T-cell (primary cell): ENCODE measurements around the gene PITPNC1. TPM values are rescaled to one million over a fixed set of nuclear protein-coding genes. Genes with fewer than 3 reads are reported as not detected.

Experiments used
- ATAC-seq, 4 experiments: fragments of 200-7000 bp in 3 of 4; fragments of 150-1000 bp in 1 of 4; cut with Tn5 transposase; replicated peaks in 1 of 4; 1 replicate in 3 of 4; 2 replicates in 1 of 4; pipeline ENCODE4 v1.10.0; 2021; ENCODE audit warnings: moderate library complexity in 3 of 4, mild to moderate bottlenecking in 2 of 4, moderate number of reproducible peaks in 1 of 4
- CTCF ChIA-PET, 2 donors: fragments of 300-600 bp; sonication (Branson Sonifier 250); formaldehyde crosslinking; loops; one replicate each; lab custom pipeline; 2022; ENCODE audit warnings: antibody characterized with exemption in 2 of 2; lab: Charles Lee
- POLR2A ChIA-PET, 2 donors: fragments of 300-600 bp; sonication (Branson Sonifier 250); formaldehyde crosslinking; loops; one replicate each; lab custom pipeline; 2022; ENCODE audit warnings: antibody characterized with exemption in 2 of 2; lab: Charles Lee
- DNase-seq, 35 experiments: peaks; one replicate each; pipeline versions ENCODE4 v3.0.0 to v3.0.0-alpha.2; 2013 to 2023
- H3K27ac ChIP-seq: one replicate; pipeline ENCODE4 v1.5.1; 2013; ENCODE audit warnings: low read length
- H3K27me3 ChIP-seq, 2 experiments: replicated peaks in 1 of 2; 1 replicate in 1 of 2; 2 replicates in 1 of 2; pipeline versions ENCODE4 v1.6.1 to v1.7.0; 2013; ENCODE audit warnings: low read length in 1 of 2, mixed read lengths in 1 of 2; ENCODE audit not compliant: control insufficient read depth in 2 of 2, insufficient read depth in 2 of 2; ENCODE audit errors: extremely low read depth in 1 of 2
- H3K36me3 ChIP-seq, 2 donors: 1 replicate in 1 of 2; 2 replicates in 1 of 2; pipeline versions ENCODE4 v1.6.1 to v1.7.0; 2013; ENCODE audit warnings: low read length in 1 of 2; ENCODE audit not compliant: control insufficient read depth in 2 of 2, insufficient read depth in 1 of 2; ENCODE audit errors: extremely low read depth in 1 of 2
- H3K4me1 ChIP-seq, 2 experiments: 1 replicate in 1 of 2; 2 replicates in 1 of 2; pipeline versions ENCODE4 v1.6.1 to v1.7.0; 2013; ENCODE audit warnings: low read length in 2 of 2, mixed read lengths in 1 of 2; ENCODE audit not compliant: insufficient read depth in 2 of 2, control insufficient read depth in 1 of 2; ENCODE audit errors: extremely low read depth in 1 of 2
- H3K4me3 ChIP-seq, 2 donors: 1 replicate in 1 of 2; 2 replicates in 1 of 2; pipeline versions ENCODE4 v1.5.1 to v1.7.0; 2013; ENCODE audit warnings: mild to moderate bottlenecking in 2 of 2, low read length in 1 of 2, moderate library complexity in 1 of 2; ENCODE audit not compliant: control insufficient read depth in 1 of 2; ENCODE audit errors: extremely low read depth in 1 of 2
- H3K9me3 ChIP-seq: 2 replicates; pipeline ENCODE4 v1.7.0; 2013
- H3K27ac Mint-ChIP-seq, 2 donors: one replicate each; pipeline ENCODE4 v1.8.0; 2020 to 2021; ENCODE audit warnings: mild to moderate bottlenecking in 2 of 2, mixed read lengths in 2 of 2
- H3K27me3 Mint-ChIP-seq, 2 donors: one replicate each; pipeline ENCODE4 v1.8.0; 2021 to 2022; ENCODE audit warnings: mixed read lengths in 2 of 2
- H3K36me3 Mint-ChIP-seq: one replicate; pipeline ENCODE4 v1.8.0; 2021; ENCODE audit warnings: mixed read lengths
- H3K4me1 Mint-ChIP-seq, 3 donors: one replicate each; pipeline ENCODE4 v1.8.0; 2020 to 2022; ENCODE audit warnings: mixed read lengths in 3 of 3, mild to moderate bottlenecking in 1 of 3
- H3K4me3 Mint-ChIP-seq, 3 donors: one replicate each; pipeline ENCODE4 v1.8.0; 2020 to 2022; ENCODE audit warnings: mild to moderate bottlenecking in 3 of 3, mixed read lengths in 3 of 3, moderate library complexity in 3 of 3
- H3K9me3 Mint-ChIP-seq, 3 donors: one replicate each; pipeline ENCODE4 v1.8.0; 2020 to 2022; ENCODE audit warnings: mixed read lengths in 3 of 3
- WGBS: methylation state at CpG from one replicate; pipeline ENCODE4 v1.1.5; 2013; ENCODE audit warnings: missing lambda C conversion rate; ENCODE audit not compliant: insufficient coverage; 5-methylcytosine and 5-hydroxymethylcytosine counted together
- total RNA-seq, 35 experiments: library from RNA in 6 of 35; stranded (reverse) in 6 of 35; fragments of 120-200 nt in 1 of 35; gene quantifications; one replicate each; pipeline versions ENCODE4 v1.2.1 to v1.2.4 and lab custom pipeline; 2013 to 2026

PITPNC1 gene
- total RNA-seq, 5 donors from 2014 or later (not counting 1 experiment from before 2014, with no cell fraction given) = 82.6 to 132 (median 111) TPM

DNA sequence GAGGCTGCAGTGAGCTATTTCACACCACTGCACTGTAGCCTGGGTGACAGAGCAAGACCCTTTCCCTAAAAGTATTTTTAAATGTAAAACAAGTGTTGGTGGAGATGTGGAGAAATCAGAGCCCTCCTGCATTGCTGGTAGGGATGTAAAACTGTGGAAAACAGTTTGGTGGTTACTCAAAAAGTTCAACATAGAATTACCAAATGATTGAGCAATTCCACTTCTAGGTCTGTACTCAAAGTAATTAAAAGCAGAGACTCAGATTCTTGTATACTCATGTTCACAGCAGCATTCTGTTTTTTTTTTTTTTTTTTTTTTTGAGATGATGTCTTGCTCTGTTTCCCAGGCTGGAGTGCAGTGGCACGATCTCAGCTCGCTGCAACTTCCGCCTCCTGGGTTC, 141.8 kb downstream of the PITPNC1 start:
- Mint-ChIP-seq H3K27me3 (no peaks in the 10 kb centered on the region), H3K4me3 (peak overlapping the region in 1 of 3 donors; percentile 56), H3K4me1 (peaks cover 68 to 81% (median 77%) of the 10 kb centered on the region in 3 donors), H3K27ac (peak overlapping the region in 1 of 2 donors; percentile 89), H3K9me3 (peaks cover 0 to 7% (median 4%) of the 10 kb centered on the region in 3 donors), H3K36me3 (peaks cover 22% of the 10 kb centered on the region)
- ChIA-PET CTCF (interaction anchor here (0.6 to 0.7 kb wide), 2 partner anchors 233 to 761 kb away, joined by 9 to 10 read pairs; no protein-coding TSS in a partner anchor), POLR2A (no interaction called here)
- DNase-seq (no peak), ATAC-seq (no peak)
- Histone ChIP-seq H3K27ac (no peak overlapping the region), H3K9me3 (no peaks in the 10 kb centered on the region), H3K27me3 (no peaks in the 10 kb centered on the region), H3K4me1 (peaks cover 9 to 18% of the 10 kb centered on the region in 2 experiments), H3K4me3 (no peak overlapping the region), H3K36me3 (no peaks in the 10 kb centered on the region)
- WGBS = no CpG with 5 or more reads among the region's 3 CpGs

DNA sequence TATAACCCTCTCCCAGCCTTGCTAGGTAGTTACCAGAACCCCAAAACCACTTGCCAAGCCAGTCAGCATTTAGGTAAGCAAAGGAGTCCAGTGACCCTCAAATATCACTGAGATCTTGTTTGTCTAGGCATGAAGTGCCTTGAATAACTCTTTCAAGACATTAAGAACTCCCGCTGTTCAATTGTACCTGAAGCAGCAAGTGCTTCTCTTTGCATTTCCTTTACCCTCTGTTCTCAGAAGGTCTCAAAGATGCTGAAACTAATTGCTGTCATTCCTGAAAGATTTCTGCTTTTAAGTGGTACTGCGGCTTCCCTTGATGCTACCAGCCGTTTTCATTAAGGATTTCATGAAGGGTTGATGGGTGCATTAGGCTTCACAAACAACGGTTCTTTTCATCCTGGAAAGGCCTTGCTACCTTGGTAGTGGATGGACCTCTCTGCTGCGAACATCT, 142.7 kb downstream of the PITPNC1 start:
- H3K4me1 ChIP-seq = peaks cover 9 to 13% of the 10 kb centered on the region in 2 experiments
- ATAC-seq (peak in 1 of 4 experiments; percentile 50), DNase-seq (no peak)
- Mint-ChIP-seq H3K27ac (peak overlapping the region; percentile 76 to 89), H3K36me3 (peaks cover 22% of the 10 kb centered on the region), H3K9me3 (peaks cover 0 to 7% (median 4%) of the 10 kb centered on the region in 3 donors), H3K4me3 (peak overlapping the region; percentile 7 to 56 (median 37)), H3K4me1 (peaks cover 66 to 77% (median 76%) of the 10 kb centered on the region in 3 donors), H3K27me3 (no peaks in the 10 kb centered on the region)
- ChIA-PET POLR2A (interaction anchor here in 1 of 2 donors (0.6 kb wide), 1 partner anchor 60 kb away, joined by 3 read pairs; no protein-coding TSS in a partner anchor), CTCF (interaction anchor here (0.7 to 1.0 kb wide), 2 partner anchors 145 to 232 kb away, joined by 3 to 9 read pairs; no protein-coding TSS in a partner anchor)
- H3K4me3 ChIP-seq = no peak overlapping the region
- 69% methylated on average over 4 of the region's 5 CpGs for whole genome bisulfite sequencing
- H3K27me3 ChIP-seq = no peaks in the 10 kb centered on the region
- H3K9me3 ChIP-seq = no peaks in the 10 kb centered on the region
- no peak overlapping the region for H3K27ac ChIP-seq
- no peaks in the 10 kb centered on the region for H3K36me3 ChIP-seq

DNA sequence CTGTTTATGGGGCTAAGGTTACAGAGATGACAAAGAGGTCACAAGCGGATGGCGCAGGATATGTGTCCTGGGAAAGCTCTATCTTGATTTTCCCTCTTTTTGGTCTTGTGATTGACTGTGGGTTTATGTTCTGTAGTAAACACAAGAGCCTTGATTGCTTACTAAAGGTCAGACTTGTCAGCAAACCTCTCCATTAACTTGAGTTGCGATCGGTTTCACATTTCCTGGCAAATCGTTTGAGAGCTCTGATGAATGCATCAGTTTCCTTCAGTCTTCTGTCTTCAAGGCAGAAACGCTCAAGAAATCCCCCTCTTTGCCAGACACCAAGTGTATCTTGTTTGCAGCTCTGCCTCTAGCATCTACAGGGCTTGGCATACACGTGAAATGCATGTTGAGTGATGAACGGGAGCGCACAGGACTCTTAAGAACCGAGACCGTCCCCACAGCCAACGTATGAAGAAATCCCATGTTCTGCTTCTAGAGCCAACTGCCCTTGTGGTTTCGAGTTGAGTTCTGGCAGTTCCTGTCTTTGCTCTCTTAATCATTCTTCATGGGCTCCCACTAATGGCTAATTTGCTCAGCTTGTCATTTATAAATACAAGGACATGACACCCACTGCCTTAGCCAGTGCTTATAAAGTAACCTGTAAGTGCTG, 143.3 kb downstream of the PITPNC1 start:
- H3K36me3 Mint-ChIP-seq = peaks cover 20% of the 10 kb centered on the region
- H3K27ac ChIP-seq = peak overlapping the region; percentile 8
- DNase-seq = peak in 2 of 35 experiments; percentile 14 to 21
- ChIA-PET CTCF (interaction anchor here in 1 of 2 donors (1.0 to 1.1 kb wide), 2 partner anchors 110 to 146 kb away, joined by 3 read pairs; no protein-coding TSS in a partner anchor), POLR2A (interaction anchor here (0.6 kb wide), 2 partner anchors 43 to 61 kb away, joined by 3 to 10 read pairs; no protein-coding TSS in a partner anchor)
- H3K36me3 ChIP-seq = no peaks in the 10 kb centered on the region
- no peaks in the 10 kb centered on the region for H3K27me3 ChIP-seq
- peak in 2 of 4 experiments; percentile 23 to 46 for ATAC-seq
- 60% methylated on average over 13 of the region's 13 CpGs for WGBS
- no peaks in the 10 kb centered on the region for H3K27me3 Mint-ChIP-seq
- no peaks in the 10 kb centered on the region for H3K9me3 ChIP-seq
- H3K27ac Mint-ChIP-seq = peak overlapping the region; percentile 76 to 89
- peaks cover 63 to 73% (median 72%) of the 10 kb centered on the region in 3 donors for H3K4me1 Mint-ChIP-seq
- H3K4me3 ChIP-seq = no peak overlapping the region
- peaks cover 0 to 7% (median 4%) of the 10 kb centered on the region in 3 donors for H3K9me3 Mint-ChIP-seq
- H3K4me3 Mint-ChIP-seq = peak overlapping the region in 2 of 3 donors; percentile 4 to 56
- peaks cover 9 to 13% of the 10 kb centered on the region in 2 experiments for H3K4me1 ChIP-seq

DNA sequence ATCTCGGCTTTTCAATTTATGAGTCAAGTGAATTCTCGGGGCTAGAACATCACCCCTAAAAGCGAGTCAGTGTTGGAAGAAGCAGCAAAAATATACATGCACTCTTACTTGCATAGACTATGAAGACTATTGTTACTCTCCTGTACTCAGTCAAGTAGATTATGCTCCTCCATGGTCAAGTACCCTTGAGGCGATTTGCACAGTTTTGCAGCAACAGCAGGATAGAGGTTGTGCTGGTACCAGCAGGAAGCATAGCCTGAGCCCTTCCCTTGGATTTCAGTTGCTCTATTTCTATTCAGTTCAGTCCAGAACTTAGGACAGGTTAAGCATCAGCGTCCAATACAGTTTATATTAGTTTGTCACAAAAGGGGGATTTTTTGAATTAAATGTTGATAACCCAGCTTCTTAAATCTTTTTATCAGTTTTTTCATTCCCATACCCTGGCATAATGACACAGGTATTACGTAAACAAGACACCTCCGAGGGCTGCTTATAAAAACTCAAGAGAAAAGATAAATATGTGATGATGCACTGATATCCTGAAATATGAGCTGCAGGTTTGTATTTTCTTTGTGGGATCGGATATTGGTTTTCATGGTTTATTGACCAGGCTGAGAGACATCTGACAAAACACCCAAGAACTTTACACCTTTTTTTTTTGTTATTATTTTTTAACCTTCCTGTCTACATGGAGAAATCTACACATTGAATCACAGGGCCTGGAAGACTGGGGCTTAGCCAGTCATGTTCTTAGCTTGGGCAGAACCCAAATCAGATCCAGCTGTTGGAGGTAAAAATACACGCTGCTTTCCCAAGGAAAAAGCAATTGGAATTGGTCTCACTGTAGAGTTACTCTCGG, 144.1 kb downstream of the PITPNC1 start:
- ChIA-PET CTCF (interaction anchor here in 1 of 2 donors (1.0 to 1.1 kb wide), 2 partner anchors 109 to 146 kb away, joined by 3 read pairs; no protein-coding TSS in a partner anchor), POLR2A (interaction anchor here in 1 of 2 donors (0.6 to 0.7 kb wide), 2 partner anchors 28 to 44 kb away, joined by 5 to 10 read pairs; no protein-coding TSS in a partner anchor)
- H3K36me3 Mint-ChIP-seq = peaks cover 23% of the 10 kb centered on the region
- H3K36me3 ChIP-seq = peaks cover 0 to 6% of the 10 kb centered on the region in 2 donors
- H3K4me3 Mint-ChIP-seq = no peak overlapping the region
- no peaks in the 10 kb centered on the region for H3K27me3 ChIP-seq
- H3K4me1 Mint-ChIP-seq = peaks cover 61 to 75% (median 74%) of the 10 kb centered on the region in 3 donors
- 84% methylated on average over 5 of the region's 10 CpGs for WGBS
- ATAC-seq (no peak), DNase-seq (no peak)
- H3K27ac Mint-ChIP-seq = peak overlapping the region; percentile 76 to 89
- peaks cover 9 to 13% of the 10 kb centered on the region in 2 experiments for H3K4me1 ChIP-seq
- no peaks in the 10 kb centered on the region for H3K9me3 ChIP-seq
- peaks cover 0 to 7% (median 4%) of the 10 kb centered on the region in 3 donors for H3K9me3 Mint-ChIP-seq
- no peak overlapping the region for H3K27ac ChIP-seq
- H3K27me3 Mint-ChIP-seq = no peaks in the 10 kb centered on the region
- H3K4me3 ChIP-seq = no peak overlapping the region

DNA sequence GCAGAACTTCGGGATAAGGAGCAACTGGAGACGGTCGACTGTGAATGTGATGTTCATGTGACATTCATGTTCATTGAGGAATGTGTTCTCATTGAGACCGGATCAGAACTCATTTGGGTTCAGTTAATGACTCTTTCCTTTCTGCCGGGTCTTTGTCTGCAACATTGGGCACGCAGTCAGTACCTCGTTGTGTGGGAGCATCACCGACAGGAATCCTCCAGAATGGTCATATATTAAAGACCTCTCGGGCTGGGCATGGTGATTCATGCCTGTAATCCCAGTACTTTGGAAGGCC, 144.6 kb downstream of the PITPNC1 start:
- Mint-ChIP-seq H3K9me3 (peaks cover 0 to 7% (median 4%) of the 10 kb centered on the region in 3 donors), H3K27ac (no peak overlapping the region), H3K4me3 (no peak overlapping the region), H3K4me1 (peaks cover 63 to 75% (median 73%) of the 10 kb centered on the region in 3 donors), H3K27me3 (no peaks in the 10 kb centered on the region), H3K36me3 (peaks cover 22% of the 10 kb centered on the region)
- Histone ChIP-seq H3K27me3 (no peaks in the 10 kb centered on the region), H3K27ac (no peak overlapping the region), H3K4me1 (peaks cover 9 to 13% of the 10 kb centered on the region in 2 experiments), H3K4me3 (no peak overlapping the region), H3K9me3 (no peaks in the 10 kb centered on the region), H3K36me3 (peaks cover 0 to 6% of the 10 kb centered on the region in 2 donors)
- ATAC-seq (no peak), DNase-seq (no peak)
- CTCF ChIA-PET = no interaction called here
- POLR2A ChIA-PET = interaction anchor here in 1 of 2 donors (0.6 kb wide), 1 partner anchor 214 kb away, joined by 4 read pairs; no protein-coding TSS in a partner anchor
- WGBS = 95% methylated on average over 6 of the region's 9 CpGs
